ENCODE data around the gene SMYD2. TPM values are rescaled to one million over a fixed set of nuclear protein-coding genes. Genes with fewer than 3 reads are reported as not detected.

SMYD2 gene
- total RNA-seq, 1 donor from 2014 or later, result 41.6 TPM

GRCh38 chr1:214244252-214244651 is 36.7 kb upstream of the SMYD2 start:
- Histone ChIP-seq H3K27me3 (ENCODE audit: low read depth) (no peaks in the 10 kb centered on the region), H3K9me3 (no peaks in the 10 kb centered on the region), H3K4me1 (no peaks in the 10 kb centered on the region), H3K4me3 (no peak overlapping the region), H3K36me3 (no peaks in the 10 kb centered on the region), H3K27ac (no peak overlapping the region)
- TF ChIP-seq CTCF (IDR thresholded peaks at IDR 0.05), result no peak
- intact Hi-C loops (cut with DNase I), result no loop called here
- no peak for ATAC-seq
- no peak for DNase-seq

GRCh38 chr1:214244841-214245240 is 36.1 kb upstream of the SMYD2 start:
- intact Hi-C loops (cut with DNase I), result no loop called here
- Histone ChIP-seq H3K36me3 (no peaks in the 10 kb centered on the region), H3K4me1 (no peaks in the 10 kb centered on the region), H3K27me3 (ENCODE audit: low read depth) (no peaks in the 10 kb centered on the region), H3K9me3 (no peaks in the 10 kb centered on the region), H3K4me3 (no peak overlapping the region), H3K27ac (no peak overlapping the region)
- DNase-seq, result no peak
- ATAC-seq, result no peak
- TF ChIP-seq CTCF (IDR thresholded peaks at IDR 0.05), result no peak

- intact Hi-C loops (cut with DNase I), result no loop called here
- no peak for TF ChIP-seq CTCF (IDR thresholded peaks at IDR 0.05)
These were observed 33.4 kb upstream of the SMYD2 start for GRCh38 chr1:214247501-214248041.

GRCh38 chr1:214248311-214249085 is 32.5 kb upstream of the SMYD2 start:
- Histone ChIP-seq H3K9me3 (no peaks in the 10 kb centered on the region), H3K4me1 (no peaks in the 10 kb centered on the region), H3K4me3 (no peak overlapping the region), H3K27ac (no peak overlapping the region), H3K27me3 (ENCODE audit: low read depth) (peaks cover 5% of the 10 kb centered on the region), H3K36me3 (no peaks in the 10 kb centered on the region)
- no peak for ATAC-seq
- DNase-seq, result no peak
- intact Hi-C loops (cut with DNase I), result no loop called here
- TF ChIP-seq CTCF (IDR thresholded peaks at IDR 0.05), result no peak

More at GRCh38 chr1:214247501-214248041, 33.4 kb upstream of the SMYD2 start:
- Histone ChIP-seq H3K27ac (no peak overlapping the region), H3K4me3 (no peak overlapping the region), H3K9me3 (no peaks in the 10 kb centered on the region), H3K27me3 (ENCODE audit: low read depth) (peaks cover 4% of the 10 kb centered on the region), H3K4me1 (no peaks in the 10 kb centered on the region), H3K36me3 (no peaks in the 10 kb centered on the region)
- DNase-seq (no peak), ATAC-seq (no peak)

- DNase-seq, result no peak
- Histone ChIP-seq H3K36me3 (no peaks in the 10 kb centered on the region), H3K9me3 (no peaks in the 10 kb centered on the region), H3K4me1 (no peaks in the 10 kb centered on the region), H3K27me3 (ENCODE audit: low read depth) (peaks cover 5% of the 10 kb centered on the region), H3K4me3 (no peak overlapping the region), H3K27ac (no peak overlapping the region)
- intact Hi-C loops (cut with DNase I), result no loop called here
- ATAC-seq, result no peak
- TF ChIP-seq CTCF (IDR thresholded peaks at IDR 0.05), result no peak
These were observed 31.3 kb upstream of the SMYD2 start for GRCh38 chr1:214249651-214250050.

Measured in lower lobe of right lung (tissue), 2 donors.